IMR-90 (cell line): ENCODE data around the gene METTL27. TPM values are rescaled to one million over a fixed set of nuclear protein-coding genes. Genes with fewer than 3 reads are reported as not detected.

Source experiments
- ATAC-seq: fragments of 200-7000 bp; cut with Tn5 transposase; 2 replicates; pipeline ENCODE4 v1.9.1; 2020; ENCODE audit warnings: low read depth, mild to moderate bottlenecking, moderate library complexity
- BruUV-seq: library from RNA; stranded (reverse); fragments of 400-500 nt; replicated peaks from 2 replicates; lab custom pipeline; 2021; lab: Mats Ljungman, UMichigan
- CTCF ChIA-PET: fragments of 300-600 bp; formaldehyde crosslinking; extraction: SDS; loops from one replicate; lab custom pipeline; 2021; ENCODE audit warnings: antibody characterized with exemption; lab: Yijun Ruan, JAX
- POLR2A ChIA-PET: fragments of 300-600 bp; sonication (Branson Sonifier 250); formaldehyde crosslinking; loops from one replicate; lab custom pipeline; 2022; ENCODE audit warnings: antibody characterized with exemption; ENCODE audit not compliant: unreplicated experiment; lab: Charles Lee
- DNase-seq: peaks from one replicate; pipeline ENCODE4 v3.0.0; 2013
- H2AFZ ChIP-seq: replicated peaks from 2 replicates; pipeline ENCODE3; 2013; ENCODE audit warnings: low read length, mild to moderate bottlenecking; ENCODE audit not compliant: poor library complexity
- H2AK5ac ChIP-seq: 2 replicates; pipeline ENCODE4 v1.6.1; 2013; ENCODE audit warnings: low read depth, low read length, inconsistent platforms
- H2AK9ac ChIP-seq: replicated peaks from 2 replicates; pipeline ENCODE3; 2013; ENCODE audit warnings: mild to moderate bottlenecking, low read depth, low read length, moderate library complexity; ENCODE audit not compliant: poor library complexity
- H2BK120ac ChIP-seq: 2 replicates; pipeline ENCODE4 v1.6.1; 2013; ENCODE audit warnings: low read depth, low read length, inconsistent platforms
- H2BK15ac ChIP-seq: 3 replicates; pipeline ENCODE4 v1.6.1; 2013; ENCODE audit warnings: low read depth, low read length, inconsistent platforms
- H2BK20ac ChIP-seq: 2 replicates; pipeline ENCODE4 v1.6.1; 2013; ENCODE audit warnings: low read depth, mild to moderate bottlenecking, inconsistent platforms, low read length, moderate library complexity
- H2BK5ac ChIP-seq: 2 replicates; pipeline ENCODE4 v1.6.1; 2013; ENCODE audit warnings: mild to moderate bottlenecking, low read depth, low read length, inconsistent platforms; ENCODE audit not compliant: poor library complexity, severe bottlenecking
- H3K14ac ChIP-seq: replicated peaks from 2 replicates; pipeline ENCODE4 v1.6.1; 2013; ENCODE audit warnings: low read depth, low read length, inconsistent platforms
- H3K18ac ChIP-seq: 2 replicates; pipeline ENCODE4 v1.6.1; 2013; ENCODE audit warnings: low read depth, low read length, control low read depth
- H3K23ac ChIP-seq: 2 replicates; pipeline ENCODE4 v1.6.1; 2013; ENCODE audit warnings: low read depth, low read length, inconsistent platforms
- H3K27ac ChIP-seq: 2 replicates; pipeline ENCODE4 v1.5.1; 2013; ENCODE audit warnings: mild to moderate bottlenecking, control low read depth, low read length; ENCODE audit not compliant: insufficient read depth
- H3K27me3 ChIP-seq: 2 replicates; pipeline ENCODE4 v1.6.1; 2013; ENCODE audit warnings: low read length; ENCODE audit not compliant: control insufficient read depth, insufficient read depth
- H3K36me3 ChIP-seq: 2 replicates; pipeline ENCODE4 v1.6.1; 2013; ENCODE audit warnings: low read length, mixed read lengths; ENCODE audit not compliant: control insufficient read depth, insufficient read depth
- H3K4ac ChIP-seq: 2 replicates; pipeline ENCODE4 v1.6.1; 2013; ENCODE audit warnings: low read depth, low read length, inconsistent platforms
- H3K4me1 ChIP-seq: 2 replicates; pipeline ENCODE4 v1.6.1; 2013; ENCODE audit warnings: low read length, mixed read lengths; ENCODE audit not compliant: control insufficient read depth, insufficient read depth
- H3K4me2 ChIP-seq: 2 replicates; pipeline ENCODE4 v1.6.1; 2013; ENCODE audit warnings: low read depth, mild to moderate bottlenecking, control low read depth, low read length, moderate library complexity
- H3K4me3 ChIP-seq: 2 replicates; pipeline ENCODE4 v1.5.1; 2013; ENCODE audit warnings: low read depth, mild to moderate bottlenecking, control low read depth, low read length, moderate library complexity; ENCODE audit not compliant: insufficient read depth
- H3K56ac ChIP-seq: 2 replicates; pipeline ENCODE4 v1.6.1; 2013; ENCODE audit warnings: low read length, inconsistent platforms; ENCODE audit not compliant: insufficient read depth; ENCODE audit errors: extremely low read depth
- H3K79me1 ChIP-seq, 2 experiments: 2 replicates each; pipeline ENCODE4 v1.6.1; 2013; ENCODE audit warnings: low read length in 2 of 2, inconsistent platforms in 1 of 2, low read depth in 1 of 2
- H3K9ac ChIP-seq: 2 replicates; pipeline ENCODE4 v1.6.1; 2013; ENCODE audit warnings: low read depth, low read length, control low read depth
- H3K9me1 ChIP-seq: 2 replicates; pipeline ENCODE4 v1.6.1; 2013; ENCODE audit warnings: low read length, inconsistent platforms; ENCODE audit not compliant: insufficient read depth
- H3K9me3 ChIP-seq: 2 replicates; pipeline ENCODE4 v1.6.1; 2013; ENCODE audit warnings: low read length; ENCODE audit not compliant: control insufficient read depth, insufficient read depth
- H4K20me1 ChIP-seq: 2 replicates; pipeline ENCODE4 v1.6.1; 2013; ENCODE audit warnings: low read length, inconsistent platforms; ENCODE audit not compliant: insufficient read depth
- H4K5ac ChIP-seq: 2 replicates; pipeline ENCODE4 v1.6.1; 2013; ENCODE audit warnings: mild to moderate bottlenecking, low read depth, low read length, control low read depth
- H4K8ac ChIP-seq, 2 experiments: 2 replicates each; pipeline ENCODE4 v1.6.1; 2013; ENCODE audit warnings: low read depth in 2 of 2, low read length in 2 of 2, control low read depth in 1 of 2, inconsistent platforms in 1 of 2
- H4K91ac ChIP-seq: 2 replicates; pipeline ENCODE4 v1.6.1; 2013; ENCODE audit warnings: low read depth, low read length, inconsistent platforms; ENCODE audit not compliant: insufficient read depth
- CEBPB ChIP-seq: IDR thresholded peaks from 2 replicates; pipeline ENCODE4 v1.6.1; 2012; ENCODE audit warnings: low read depth, low read length, improper control_type of control experiment
- NFE2L2 ChIP-seq: fragments of 150-350 bp; IDR thresholded peaks from 2 replicates; pipeline ENCODE4 v1.6.1; 2016; ENCODE audit warnings: low read depth, mild to moderate bottlenecking, low read length
- USF2 ChIP-seq: fragments of 150-350 bp; IDR thresholded peaks from 2 replicates; pipeline ENCODE4 v1.6.1; 2017; ENCODE audit warnings: mild to moderate bottlenecking, antibody characterized with exemption, low read length, low read depth
- whole genome bisulfite sequencing, 2 experiments: methylation state at CpG; one replicate each; pipeline versions ENCODE4 v1.1.5 to v1.1.7; 2013; ENCODE audit warnings: missing lambda C conversion rate in 2 of 2; ENCODE audit not compliant: insufficient read length in 1 of 2; ENCODE audit errors: extremely low coverage in 2 of 2; 5-methylcytosine and 5-hydroxymethylcytosine counted together
- dilution Hi-C: fragments of 300-500 bp; cut with HindIII; formaldehyde crosslinking; loops from one replicate; pipeline ENCODE4 v1.14.3; 2018; ENCODE audit warnings: low sequenced_read_pairs; ENCODE audit not compliant: unreplicated experiment
- in situ Hi-C: fragments of 300-500 bp; cut with MboI; formaldehyde crosslinking; loops from 3 replicates; pipeline ENCODE4 v1.14.3; 2019; ENCODE audit warnings: low sequenced_read_pairs, inconsistent platforms, mixed read lengths
- intact Hi-C: fragments of 100-400 bp; cut with micrococcal nuclease; formaldehyde crosslinking; loops from 2 replicates; pipeline ENCODE4 v1.10.0; 2022
- polyA plus RNA-seq, 3 experiments: library from polyadenylated mRNA; depleted of rRNA; stranded (reverse); fragments of >200 nt; gene quantifications; 2 replicates each; pipeline ENCODE4 v1.2.3, GENCODE V29; 2012; ENCODE audit warnings: low replicate concordance in 1 of 3
- total RNA-seq: library from RNA; depleted of rRNA; stranded (reverse); fragments of >200 nt; gene quantifications from 2 replicates; pipeline ENCODE4 v1.2.3, GENCODE V29; 2012

Gene METTL27
- total and polyA plus RNA-seq, 2 of the 4 experiments (the other 2 are of a cell fraction): 2.3 to 4.3 TPM

DNA sequence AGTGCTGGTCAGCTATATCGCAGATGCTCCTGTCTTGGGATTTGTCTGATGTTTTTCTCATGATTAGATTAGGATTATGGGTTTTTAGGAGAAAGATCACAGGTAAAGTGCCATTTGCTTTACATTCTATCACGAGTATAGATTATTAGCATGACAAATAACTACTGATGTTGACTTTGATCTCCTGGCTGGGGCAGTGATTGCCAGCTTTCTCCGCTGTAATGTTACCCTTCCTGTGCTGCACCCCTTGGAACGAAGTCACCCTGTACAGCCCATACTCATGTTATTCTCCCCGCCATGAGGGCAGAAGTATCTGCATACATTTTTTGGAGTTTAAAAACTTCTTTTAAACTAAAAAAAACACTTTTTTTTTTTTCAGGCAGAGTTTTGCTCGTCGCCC is 22.3 kb downstream of the METTL27 start:
- no peak overlapping the region for H2AK9ac ChIP-seq

More for the DNA sequence above, 22.3 kb downstream of the METTL27 start:
- dilution Hi-C loops (no loop called here), intact Hi-C loops (no loop called here), in situ Hi-C loops (no loop called here)
- Histone ChIP-seq H4K91ac (no peak overlapping the region), H3K4ac (no peak overlapping the region; the same call in 1 of the 2 replicates), H3K23ac (no peak overlapping the region), H2BK120ac (no peak overlapping the region), H3K4me3 (no peak overlapping the region), H3K4me1 (peaks cover 10% of the 10 kb centered on the region), H3K56ac (no peak overlapping the region), H3K79me1 (no peaks in the 10 kb centered on the region), H3K14ac (no peak overlapping the region), H4K20me1 (no peaks in the 10 kb centered on the region), H3K36me3 (no peaks in the 10 kb centered on the region), H2BK15ac (no peak overlapping the region), H4K8ac (no peak overlapping the region), H3K9ac (no peak overlapping the region), H2AK5ac (0 out of 2 replicates have a peak overlapping the region, but pooled peaks have one; percentile 16), H2BK5ac (no peak overlapping the region), H2BK20ac (0 out of 2 replicates have a peak overlapping the region, but pooled peaks have one; percentile 8), H3K18ac (no peak overlapping the region), H3K27me3 (no peaks in the 10 kb centered on the region), H3K9me1 (peaks cover 18% of the 10 kb centered on the region), H4K5ac (no peak overlapping the region), H2AFZ (no peak overlapping the region), H3K9me3 (no peaks in the 10 kb centered on the region), H3K4me2 (no peak overlapping the region), H3K27ac (no peak overlapping the region)
- no peak for ATAC-seq
- no peak for DNase-seq
- no CpG with 5 or more reads among the region's 7 CpGs for WGBS, 2 experiments
- TF ChIP-seq USF2 (no peak), CEBPB (no peak), NFE2L2 (no peak)
- ChIA-PET CTCF (interaction anchor here (1.3 kb wide), 1 partner anchor 31 kb away, joined by 3 read pairs; no protein-coding TSS in a partner anchor), POLR2A (no interaction called here)
- no TSS peak for BruUV-seq
